ENCODE results near the gene TMEM184A. TPM values are rescaled to one million over a fixed set of nuclear protein-coding genes. Genes with fewer than 3 reads are reported as not detected.

Gene TMEM184A
- total and polyA plus RNA-seq, 2 of the 13 experiments (the other 11 are each of a cell fraction or from before 2014, with no cell fraction given), result 9.5 to 20.4 TPM

GRCh38 chr7:1555046-1555812, 776 bp downstream of the TMEM184A start (continued):
- TF ChIP-seq ZSCAN29 (CRISPR knock-in tag; conservative IDR thresholded peaks at IDR 0.05) (no peak), FOSL1 (CRISPR knock-in tag; IDR thresholded peaks at IDR 0.05; ENCODE audit: borderline replicate concordance) (peak; percentile 43; the same call in 1 of the 2 replicates), ZNF644 (CRISPR knock-in tag; IDR thresholded peaks at IDR 0.05; ENCODE audit: low read depth) (no peak), MEIS1 (CRISPR knock-in tag; IDR thresholded peaks at IDR 0.05; ENCODE audit: borderline replicate concordance) (no peak), HIC2 (CRISPR knock-in tag; IDR thresholded peaks at IDR 0.05; ENCODE audit: low read depth) (no peak; the same call in 1 of the 2 replicates), CEBPB (IDR thresholded peaks at IDR 0.05; ENCODE audit: borderline replicate concordance, low read depth, low read length) (no peak), TBX2 (CRISPR knock-in tag; IDR thresholded peaks at IDR 0.05; ENCODE audit: borderline replicate concordance) (no peak), RFX5 (IDR thresholded peaks at IDR 0.05; ENCODE audit: low read depth, low read length) (no peak), YEATS4 (CRISPR knock-in tag; IDR thresholded peaks at IDR 0.05; ENCODE audit: borderline replicate concordance) (no peak), PRDM10 (CRISPR knock-in tag; IDR thresholded peaks at IDR 0.05; ENCODE audit: low read depth) (no peak; the same call in 1 of the 2 replicates), CENPX (CRISPR knock-in tag; IDR thresholded peaks at IDR 0.05) (no peak), KMT2A (CRISPR knock-in tag; IDR thresholded peaks at IDR 0.05) (no peak), CBX5 (CRISPR knock-in tag; IDR thresholded peaks at IDR 0.05; ENCODE audit: borderline replicate concordance) (no peak; the same call in 1 of the 2 replicates), IKZF4 (CRISPR knock-in tag; IDR thresholded peaks at IDR 0.05; ENCODE audit: borderline replicate concordance, low read depth, not compliant biosample characterization) (peak; percentile 25), ELF1 (CRISPR knock-in tag; IDR thresholded peaks at IDR 0.05) (peak; percentile 66), ZNF720 (CRISPR knock-in tag; IDR thresholded peaks at IDR 0.05) (no peak), ZNF619 (CRISPR knock-in tag; IDR thresholded peaks at IDR 0.05) (no peak), IKZF1 (IDR thresholded peaks at IDR 0.05) (no peak)
- TF ChIP-seq, protein P1, sequence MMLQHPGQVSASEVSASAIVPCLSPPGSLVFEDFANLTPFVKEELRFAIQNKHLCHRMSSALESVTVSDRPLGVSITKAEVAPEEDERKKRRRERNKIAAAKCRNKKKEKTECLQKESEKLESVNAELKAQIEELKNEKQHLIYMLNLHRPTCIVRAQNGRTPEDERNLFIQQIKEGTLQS (CRISPR knock-in tag; IDR thresholded peaks at IDR 0.05), result peak; percentile 78
- TF ChIP-seq, protein P2, sequence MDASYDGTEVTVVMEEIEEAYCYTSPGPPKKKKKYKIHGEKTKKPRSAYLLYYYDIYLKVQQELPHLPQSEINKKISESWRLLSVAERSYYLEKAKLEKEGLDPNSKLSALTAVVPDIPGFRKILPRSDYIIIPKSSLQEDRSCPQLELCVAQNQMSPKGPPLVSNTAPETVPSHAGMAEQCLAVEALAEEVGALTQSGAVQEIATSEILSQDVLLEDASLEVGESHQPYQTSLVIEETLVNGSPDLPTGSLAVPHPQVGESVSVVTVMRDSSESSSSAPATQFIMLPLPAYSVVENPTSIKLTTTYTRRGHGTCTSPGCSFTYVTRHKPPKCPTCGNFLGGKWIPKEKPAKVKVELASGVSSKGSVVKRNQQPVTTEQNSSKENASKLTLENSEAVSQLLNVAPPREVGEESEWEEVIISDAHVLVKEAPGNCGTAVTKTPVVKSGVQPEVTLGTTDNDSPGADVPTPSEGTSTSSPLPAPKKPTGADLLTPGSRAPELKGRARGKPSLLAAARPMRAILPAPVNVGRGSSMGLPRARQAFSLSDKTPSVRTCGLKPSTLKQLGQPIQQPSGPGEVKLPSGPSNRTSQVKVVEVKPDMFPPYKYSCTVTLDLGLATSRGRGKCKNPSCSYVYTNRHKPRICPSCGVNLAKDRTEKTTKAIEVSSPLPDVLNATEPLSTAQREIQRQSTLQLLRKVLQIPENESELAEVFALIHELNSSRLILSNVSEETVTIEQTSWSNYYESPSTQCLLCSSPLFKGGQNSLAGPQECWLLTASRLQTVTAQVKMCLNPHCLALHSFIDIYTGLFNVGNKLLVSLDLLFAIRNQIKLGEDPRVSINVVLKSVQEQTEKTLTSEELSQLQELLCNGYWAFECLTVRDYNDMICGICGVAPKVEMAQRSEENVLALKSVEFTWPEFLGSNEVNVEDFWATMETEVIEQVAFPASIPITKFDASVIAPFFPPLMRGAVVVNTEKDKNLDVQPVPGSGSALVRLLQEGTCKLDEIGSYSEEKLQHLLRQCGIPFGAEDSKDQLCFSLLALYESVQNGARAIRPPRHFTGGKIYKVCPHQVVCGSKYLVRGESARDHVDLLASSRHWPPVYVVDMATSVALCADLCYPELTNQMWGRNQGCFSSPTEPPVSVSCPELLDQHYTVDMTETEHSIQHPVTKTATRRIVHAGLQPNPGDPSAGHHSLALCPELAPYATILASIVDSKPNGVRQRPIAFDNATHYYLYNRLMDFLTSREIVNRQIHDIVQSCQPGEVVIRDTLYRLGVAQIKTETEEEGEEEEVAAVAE (CRISPR knock-in tag; IDR thresholded peaks at IDR 0.05; ENCODE audit: borderline replicate concordance), result 0 out of 2 replicates have a peak, but pooled peaks have one; percentile 4

Measured in HepG2 (cell line).